ENCODE data around the gene LCN1.

DNA sequence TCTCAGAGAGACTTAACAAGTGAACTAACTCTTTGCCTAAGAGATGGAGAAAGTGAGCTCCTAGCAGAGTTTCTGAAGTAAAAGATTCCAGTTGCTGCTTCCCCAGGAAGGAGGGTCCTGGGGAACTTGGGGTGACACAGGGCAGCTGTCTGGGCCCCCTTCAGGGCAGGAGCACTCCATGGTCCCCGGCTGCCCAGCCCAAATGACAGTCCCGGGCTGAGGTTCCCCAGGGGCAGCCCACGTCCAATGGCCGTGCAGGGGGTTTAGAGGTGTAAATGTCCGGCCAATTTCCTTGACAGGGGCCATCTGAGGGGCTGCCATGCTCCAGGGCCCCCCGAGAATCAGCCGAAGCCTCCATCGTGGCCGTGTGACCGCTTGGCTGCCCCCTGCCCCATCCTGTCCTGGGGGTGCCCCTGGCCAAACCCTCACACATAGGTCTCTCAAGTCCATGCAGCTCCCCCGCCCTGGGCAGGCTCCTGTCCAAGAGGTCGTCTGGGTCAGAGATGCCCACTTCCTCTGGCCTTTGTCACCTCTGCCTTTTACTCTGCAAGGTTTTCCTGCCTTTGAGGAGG is 47.2 kb upstream of the LCN1 start:
- TF ChIP-seq, protein P1, sequence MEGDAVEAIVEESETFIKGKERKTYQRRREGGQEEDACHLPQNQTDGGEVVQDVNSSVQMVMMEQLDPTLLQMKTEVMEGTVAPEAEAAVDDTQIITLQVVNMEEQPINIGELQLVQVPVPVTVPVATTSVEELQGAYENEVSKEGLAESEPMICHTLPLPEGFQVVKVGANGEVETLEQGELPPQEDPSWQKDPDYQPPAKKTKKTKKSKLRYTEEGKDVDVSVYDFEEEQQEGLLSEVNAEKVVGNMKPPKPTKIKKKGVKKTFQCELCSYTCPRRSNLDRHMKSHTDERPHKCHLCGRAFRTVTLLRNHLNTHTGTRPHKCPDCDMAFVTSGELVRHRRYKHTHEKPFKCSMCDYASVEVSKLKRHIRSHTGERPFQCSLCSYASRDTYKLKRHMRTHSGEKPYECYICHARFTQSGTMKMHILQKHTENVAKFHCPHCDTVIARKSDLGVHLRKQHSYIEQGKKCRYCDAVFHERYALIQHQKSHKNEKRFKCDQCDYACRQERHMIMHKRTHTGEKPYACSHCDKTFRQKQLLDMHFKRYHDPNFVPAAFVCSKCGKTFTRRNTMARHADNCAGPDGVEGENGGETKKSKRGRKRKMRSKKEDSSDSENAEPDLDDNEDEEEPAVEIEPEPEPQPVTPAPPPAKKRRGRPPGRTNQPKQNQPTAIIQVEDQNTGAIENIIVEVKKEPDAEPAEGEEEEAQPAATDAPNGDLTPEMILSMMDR (IDR thresholded peaks at IDR 0.05; ENCODE audit: control extremely low read depth in 1 of 3, insufficient read depth in 1 of 3, low read depth in 1 of 3, low read length in 3 of 3): no peak
- TF ChIP-seq YY1 (IDR thresholded peaks at IDR 0.05; ENCODE audit: low read depth, low read length) (no peak), POLR2A (IDR thresholded peaks at IDR 0.05; ENCODE audit: control extremely low read depth in 1 of 2, low read depth in 2 of 2, low read length in 2 of 2) (no peak), JUND (IDR thresholded peaks at IDR 0.05; ENCODE audit: low read length) (no peak), EP300 (IDR thresholded peaks at IDR 0.05; ENCODE audit: borderline replicate concordance in 1 of 2, low read depth in 2 of 2, low read length in 2 of 2) (no peak), TAF1 (IDR thresholded peaks at IDR 0.05; ENCODE audit: low read depth, low read length) (no peak), JUN (IDR thresholded peaks at IDR 0.05; ENCODE audit: low read depth, low read length) (no peak), RAD21 (IDR thresholded peaks at IDR 0.05 in 1 of 2, conservative IDR thresholded peaks at IDR 0.05 in 1 of 2; ENCODE audit: low read depth in 2 of 2, low read length in 2 of 2) (no peak), POLR2AphosphoS5 (IDR thresholded peaks at IDR 0.05; ENCODE audit: low read depth, low read length) (no peak), EZH2 (IDR thresholded peaks at IDR 0.05; ENCODE audit: low read depth, low read length, severe bottlenecking) (no peak)
- TF ChIP-seq, protein P2, sequence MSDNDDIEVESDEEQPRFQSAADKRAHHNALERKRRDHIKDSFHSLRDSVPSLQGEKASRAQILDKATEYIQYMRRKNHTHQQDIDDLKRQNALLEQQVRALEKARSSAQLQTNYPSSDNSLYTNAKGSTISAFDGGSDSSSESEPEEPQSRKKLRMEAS (IDR thresholded peaks at IDR 0.05): no peak

Measured in H1 (cell line).